ENCODE data around the gene TNFRSF4.
"Not testable (repeated sequence)": the region's sequence is repeated elsewhere in the genome, so short reads cannot be mapped to it uniquely, and the experiment has no call there.

Gene TNFRSF4

GRCh38 chr1:1213345-1214265 lies at the start of gene TNFRSF4:
TNFRSF4 (minus strand) TSS chr1:1214153; CDS start chr1:1214127, 26 bp downstream.
- peak; percentile 32 for DNase-seq

DNA sequence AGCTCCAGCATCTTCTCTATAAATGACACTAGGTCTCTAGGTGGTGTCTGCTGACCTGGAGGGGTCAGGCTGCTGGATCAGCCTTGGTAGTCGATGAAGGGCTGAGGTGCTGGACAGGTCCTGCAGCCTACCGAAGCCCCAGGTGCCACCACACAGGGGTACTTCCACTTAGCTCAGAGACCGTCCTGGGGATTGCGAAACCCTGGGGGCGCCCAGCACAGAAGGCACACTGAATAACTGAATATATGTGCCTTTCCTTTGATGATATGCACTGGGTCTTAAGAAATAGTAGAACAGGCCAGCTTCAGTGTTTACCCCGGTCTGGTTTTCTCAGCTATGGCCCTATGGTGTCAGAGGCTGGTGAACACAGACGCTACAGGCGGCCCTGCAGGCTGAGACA lies 48.8 kb upstream of the TNFRSF4 start:
- no peak for DNase-seq

DNA sequence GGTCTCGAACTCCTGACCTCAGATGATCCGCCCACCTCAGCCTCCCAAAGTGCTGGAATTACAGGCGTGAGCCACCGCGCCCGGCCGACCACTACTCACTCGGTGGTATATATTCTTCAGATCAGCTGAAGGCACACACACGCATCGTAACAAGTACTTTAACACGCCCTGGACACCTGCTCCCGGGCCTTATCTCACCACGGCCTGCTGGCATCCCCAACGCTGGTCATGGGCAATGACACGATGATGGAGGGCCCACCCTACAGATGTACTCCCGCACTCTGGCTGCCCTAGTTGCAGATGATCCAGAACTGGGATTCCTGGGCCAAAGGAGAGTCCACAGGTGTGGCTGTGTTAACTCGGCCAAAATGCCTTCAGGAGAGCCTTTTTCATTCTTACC lies 48.1 kb upstream of the TNFRSF4 start:
- DNase-seq = no peak

DNA sequence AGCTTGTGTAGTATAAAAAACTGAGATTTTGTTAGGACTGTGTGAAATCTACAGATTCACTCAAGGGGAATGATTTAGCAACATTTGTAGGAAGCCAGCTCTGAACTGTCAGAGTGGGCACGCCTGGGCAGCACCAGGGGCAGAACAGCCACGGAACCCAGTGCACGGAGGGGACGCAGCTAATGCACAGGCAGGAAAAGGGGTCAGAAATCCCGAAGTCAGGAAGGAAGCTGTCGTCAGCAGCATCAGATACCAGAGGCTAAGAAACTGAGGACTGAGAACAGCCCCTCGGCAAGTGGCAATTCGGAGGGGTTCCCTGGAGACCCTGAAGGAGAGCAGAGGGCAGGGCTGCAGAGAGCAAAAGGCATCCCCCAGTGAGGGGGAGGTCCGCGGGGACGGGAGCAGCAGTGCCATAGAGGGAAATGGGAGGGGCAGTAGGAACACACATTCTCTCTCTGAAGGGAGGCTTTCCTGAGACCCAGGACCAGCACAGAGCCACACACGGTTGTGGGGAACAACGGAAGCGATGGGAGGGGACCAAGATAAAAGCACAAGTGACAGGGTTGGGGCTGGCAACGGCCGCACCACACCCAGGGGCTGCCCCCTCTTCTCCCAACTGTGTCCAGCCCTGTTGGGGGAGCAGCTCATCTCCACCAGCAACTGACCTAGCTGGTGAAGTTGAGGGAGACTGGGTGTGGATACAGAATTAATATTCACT lies 47.0 kb upstream of the TNFRSF4 start:
- no peak for DNase-seq

DNA sequence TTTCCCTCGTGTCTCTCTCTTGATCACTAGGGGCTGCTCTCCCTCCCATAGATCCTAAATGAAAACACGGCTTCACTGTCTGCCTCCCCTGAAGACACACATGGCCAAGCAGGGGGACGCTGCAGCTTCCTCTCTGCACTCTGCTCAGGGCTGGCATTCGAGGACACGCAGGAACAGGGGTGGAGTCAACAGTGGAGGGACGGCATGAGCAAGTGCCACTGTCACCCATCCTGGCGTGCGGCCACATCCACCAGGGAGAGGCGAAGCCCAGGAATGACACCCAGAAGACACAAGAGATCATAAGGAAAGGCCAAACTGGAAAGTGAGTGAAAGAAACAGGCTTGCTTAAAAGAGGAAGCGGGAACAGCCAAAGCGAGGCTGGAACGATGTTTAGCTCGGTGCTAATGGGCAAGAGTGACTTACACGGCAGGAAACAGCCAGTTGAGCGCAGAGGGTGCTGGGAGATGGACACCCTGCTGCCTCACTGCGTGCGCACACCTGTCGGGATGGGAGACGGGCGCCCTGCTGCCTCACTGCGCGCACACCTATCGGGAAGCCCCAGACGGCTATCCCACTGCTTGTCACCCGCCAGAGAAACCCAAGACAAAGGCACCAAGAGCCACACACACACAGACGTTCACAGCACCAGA lies 46.1 kb upstream of the TNFRSF4 start:
- no peak for DNase-seq

- DNase-seq = no peak
Observed at GRCh38 chr1:1259540-1259939, 45.6 kb upstream of the TNFRSF4 start.

DNA sequence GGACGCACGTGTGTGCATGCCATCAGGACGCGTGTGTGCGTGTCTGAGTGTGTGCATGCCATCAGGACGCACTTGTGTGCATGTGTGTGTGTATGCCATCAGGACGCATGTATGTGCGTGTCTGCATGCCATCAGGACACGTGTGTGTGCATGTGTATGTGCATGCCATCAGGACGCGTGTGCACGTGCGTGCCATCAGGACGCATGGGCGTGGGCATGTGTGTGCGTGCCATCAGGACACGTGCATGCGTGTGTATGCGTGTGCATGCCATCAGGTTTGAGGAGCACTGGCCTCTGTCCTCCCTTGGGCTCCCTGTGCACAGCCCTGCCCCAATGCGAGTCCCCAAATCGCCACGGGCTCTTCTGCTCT lies 45.2 kb upstream of the TNFRSF4 start:
- no peak for DNase-seq

GRCh38 chr1:1256956-1257871 lies 43.3 kb upstream of the TNFRSF4 start:
- no peak for DNase-seq

GRCh38 chr1:1255611-1256010 lies 41.7 kb upstream of the TNFRSF4 start:
- no peak for DNase-seq

GRCh38 chr1:1255078-1255477 lies 41.1 kb upstream of the TNFRSF4 start:
- no peak for DNase-seq

DNA sequence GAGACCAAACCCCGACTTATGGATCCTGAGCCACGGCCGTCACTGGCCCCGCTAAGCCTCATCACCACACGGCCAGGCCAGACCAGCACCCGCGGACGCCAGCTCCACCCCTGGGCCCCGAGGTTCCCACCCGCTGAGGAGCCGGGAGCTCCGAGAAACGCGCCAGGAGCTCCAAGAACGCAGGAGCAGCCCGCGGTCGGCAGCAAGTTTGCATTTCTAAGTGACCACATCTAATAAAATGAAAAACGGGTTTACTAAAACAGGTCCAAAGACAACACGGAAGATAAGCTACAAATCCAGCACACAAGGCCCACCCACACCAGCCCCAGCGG lies 40.7 kb upstream of the TNFRSF4 start:
- no peak for DNase-seq

DNA sequence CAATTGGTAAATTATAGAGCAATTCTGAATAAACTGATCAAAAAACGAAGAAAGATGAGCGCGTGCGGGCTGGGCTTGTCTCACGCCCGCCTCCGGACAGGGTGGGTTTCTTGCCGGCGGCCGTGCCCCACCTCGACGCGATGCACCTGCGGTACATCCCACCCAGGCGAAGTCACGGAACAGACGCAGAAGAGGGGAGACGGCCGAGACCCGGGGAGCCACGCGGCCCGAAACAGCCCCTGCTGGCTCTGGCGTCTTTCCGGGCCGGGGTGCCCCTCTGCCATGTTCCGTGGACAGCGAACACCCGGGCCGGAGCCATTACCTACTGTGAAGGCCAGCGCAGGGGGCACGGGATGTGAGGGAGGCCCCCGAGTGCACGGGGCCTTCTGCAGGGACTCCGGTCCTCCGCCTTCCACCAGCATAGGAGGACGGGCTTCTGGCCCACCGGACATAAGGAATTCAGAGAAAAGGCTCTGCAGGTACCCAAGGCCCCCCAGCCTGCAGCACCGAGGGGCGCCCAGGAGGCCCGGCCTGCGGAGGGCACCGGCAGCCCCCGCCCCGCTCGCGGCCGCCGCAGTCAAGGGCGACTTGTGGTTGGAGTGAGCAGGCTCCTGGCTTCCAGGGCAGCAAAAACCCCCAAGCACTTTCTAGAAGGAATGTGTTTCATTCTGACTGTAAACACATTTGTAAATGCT lies 40.2 kb upstream of the TNFRSF4 start:
- no peak for DNase-seq

- no peak for DNase-seq
Observed at GRCh38 chr1:1253314-1253713, 39.4 kb upstream of the TNFRSF4 start.

DNA sequence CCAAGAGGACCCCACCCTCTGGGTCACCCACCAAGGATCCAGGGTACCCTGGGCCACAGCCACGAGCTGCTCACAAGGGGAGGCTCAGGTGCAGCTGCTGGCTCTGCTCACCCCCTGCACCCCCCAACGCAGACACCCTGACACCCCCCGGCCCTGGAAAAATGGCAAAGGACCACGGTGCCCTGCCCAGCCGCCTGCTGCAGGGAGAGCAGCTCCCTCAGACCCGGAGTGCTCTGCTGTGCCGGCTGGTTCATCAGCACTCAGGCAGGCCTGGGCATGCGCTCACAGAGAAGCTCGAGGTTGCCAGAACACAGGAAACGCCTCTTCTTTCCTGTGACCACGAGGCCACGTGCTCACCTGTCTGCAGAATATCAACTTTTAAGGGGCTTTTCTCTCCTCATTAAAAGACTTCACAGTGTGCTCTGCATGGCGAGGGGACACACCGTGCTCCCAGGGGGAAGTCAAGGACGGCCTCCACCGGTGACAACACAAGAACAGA lies 36.9 kb upstream of the TNFRSF4 start:
- DNase-seq = peak; percentile 76

- not testable (repeated sequence) for DNase-seq
Observed at GRCh38 chr1:1248009-1248913, 34.3 kb upstream of the TNFRSF4 start.

- DNase-seq = no peak
Observed at GRCh38 chr1:1247341-1247913, 33.5 kb upstream of the TNFRSF4 start.

DNA sequence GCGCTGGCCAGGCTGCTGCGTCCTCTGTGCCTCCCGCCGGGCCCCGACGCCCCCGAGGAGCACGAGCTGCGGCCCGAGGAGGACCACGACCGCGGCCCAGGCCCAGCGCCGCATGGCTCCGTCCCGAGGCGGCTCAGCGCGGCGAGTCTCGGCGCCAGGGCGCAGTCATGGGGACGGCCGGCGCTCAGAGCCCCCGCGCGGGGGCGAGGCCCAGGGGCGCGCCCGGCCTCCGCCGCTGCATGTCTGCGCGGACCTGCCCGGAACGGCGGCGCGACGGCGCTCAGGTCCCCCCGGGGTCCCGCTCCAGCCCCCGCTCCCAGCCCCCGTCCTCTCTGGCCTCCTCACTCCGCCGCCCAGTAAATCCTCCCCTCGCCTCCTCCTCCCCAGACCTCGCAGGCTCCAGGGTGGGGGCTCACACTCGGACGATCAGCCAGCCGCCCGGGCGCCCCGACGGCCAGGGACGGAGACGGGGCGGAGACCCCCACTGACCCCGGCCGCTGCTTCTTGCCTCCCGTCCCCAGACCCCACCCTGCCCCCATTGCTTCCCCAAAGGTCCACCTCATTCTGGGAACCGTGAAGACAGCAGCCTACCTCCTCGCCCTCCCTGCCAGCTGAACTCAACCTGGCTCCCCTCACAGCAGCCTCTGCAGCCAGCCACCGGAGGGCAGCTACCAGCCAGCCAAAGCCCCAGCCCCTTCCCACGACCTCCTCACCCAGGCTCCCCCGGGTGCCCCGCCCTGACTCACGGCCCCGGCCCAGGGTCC lies 32.8 kb upstream of the TNFRSF4 start, which contains the start of gene C1QTNF12:
C1QTNF12 (minus strand) TSS at position 146 of the 764 bp plus-strand sequence; CDS start at position 114, 32 bp downstream.
- DNase-seq = no peak

GRCh38 chr1:1245817-1246576 lies 32.0 kb upstream of the TNFRSF4 start:
- DNase-seq = no peak
